ENCODE measurements around the gene DDAH1. TPM values are rescaled to one million over a fixed set of nuclear protein-coding genes. Genes with fewer than 3 reads are reported as not detected.

The DDAH1 gene
- total RNA-seq, 1 donor from 2014 or later, result 10.8 TPM

- Mint-ChIP-seq H3K4me3 (ENCODE audit: unreplicated experiment) (no peak overlapping the region), H3K27me3 (ENCODE audit: unreplicated experiment) (no peaks in the 10 kb centered on the region), H3K9me3 (ENCODE audit: unreplicated experiment) (no peaks in the 10 kb centered on the region), H3K36me3 (ENCODE audit: low read depth, unreplicated experiment) (no peaks in the 10 kb centered on the region), H3K27ac (ENCODE audit: unreplicated experiment) (no peak overlapping the region), H3K4me1 (ENCODE audit: unreplicated experiment) (no peaks in the 10 kb centered on the region)
- TF ChIP-seq CTCF (IDR thresholded peaks at IDR 0.05; ENCODE audit: unreplicated experiment), result no peak
- DNase-seq (ENCODE audit: low spot score), result no peak
Observed at GRCh38 chr1:85438353-85438752, 26.6 kb downstream of the DDAH1 start.

DNA sequence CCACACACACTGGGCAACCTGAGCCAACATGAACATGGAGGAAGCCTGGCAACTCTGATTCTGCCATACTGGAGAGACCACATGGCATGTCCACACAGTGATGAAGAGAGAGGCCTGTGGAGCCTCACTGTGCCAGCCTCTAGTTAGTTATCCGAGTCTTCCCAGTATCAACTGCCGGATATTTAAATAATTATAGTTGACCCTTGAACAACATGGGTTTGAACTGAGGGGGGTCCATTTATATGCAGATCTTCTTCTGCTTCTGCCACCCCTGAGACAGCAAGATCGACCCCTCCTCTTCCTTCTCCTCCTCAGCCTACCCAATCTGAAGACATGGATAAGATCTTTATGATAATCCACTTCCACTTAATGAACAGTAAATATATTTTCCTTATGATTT lies 27.8 kb downstream of the DDAH1 start:
- H3K27me3 Mint-ChIP-seq (ENCODE audit: unreplicated experiment), result no peaks in the 10 kb centered on the region
- no peak for DNase-seq (ENCODE audit: low spot score)
- H3K4me1 Mint-ChIP-seq (ENCODE audit: unreplicated experiment), result no peaks in the 10 kb centered on the region
- H3K27ac Mint-ChIP-seq (ENCODE audit: unreplicated experiment), result no peak overlapping the region
- no peaks in the 10 kb centered on the region for H3K36me3 Mint-ChIP-seq (ENCODE audit: low read depth, unreplicated experiment)
- no peak overlapping the region for H3K4me3 Mint-ChIP-seq (ENCODE audit: unreplicated experiment)
- no peak for TF ChIP-seq CTCF (IDR thresholded peaks at IDR 0.05; ENCODE audit: unreplicated experiment)
- no peaks in the 10 kb centered on the region for H3K9me3 Mint-ChIP-seq (ENCODE audit: unreplicated experiment)

DNA sequence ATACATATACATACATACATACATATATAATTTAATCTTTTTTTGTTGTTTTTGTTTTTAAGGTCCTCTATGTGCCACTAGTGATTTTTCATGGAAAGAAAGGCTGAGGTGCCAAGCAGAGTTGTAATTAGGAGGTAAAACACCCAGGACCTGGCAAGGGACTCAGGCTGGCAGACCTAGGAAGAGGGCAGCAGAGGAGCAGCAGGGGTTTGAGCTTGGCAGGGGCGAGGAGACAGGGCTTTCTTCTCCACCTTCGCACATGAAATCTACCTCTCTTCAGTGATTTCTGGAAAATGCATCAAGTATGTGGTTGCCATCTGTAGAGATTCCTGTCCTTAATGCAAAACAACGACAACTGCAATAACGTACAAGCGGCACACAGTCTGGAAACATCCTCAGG lies 31.9 kb downstream of the DDAH1 start:
- Mint-ChIP-seq H3K27me3 (ENCODE audit: unreplicated experiment) (no peaks in the 10 kb centered on the region), H3K36me3 (ENCODE audit: low read depth, unreplicated experiment) (no peaks in the 10 kb centered on the region), H3K27ac (ENCODE audit: unreplicated experiment) (no peak overlapping the region), H3K4me1 (ENCODE audit: unreplicated experiment) (peaks cover 2% of the 10 kb centered on the region), H3K9me3 (ENCODE audit: unreplicated experiment) (no peaks in the 10 kb centered on the region), H3K4me3 (ENCODE audit: unreplicated experiment) (no peak overlapping the region)
- no peak for DNase-seq (ENCODE audit: low spot score)
- TF ChIP-seq CTCF (IDR thresholded peaks at IDR 0.05; ENCODE audit: unreplicated experiment), result no peak

- no peak for TF ChIP-seq CTCF (IDR thresholded peaks at IDR 0.05; ENCODE audit: unreplicated experiment)
- no peak for DNase-seq (ENCODE audit: low spot score)
- H3K27me3 Mint-ChIP-seq (ENCODE audit: unreplicated experiment), result peaks cover 4% of the 10 kb centered on the region
- H3K36me3 Mint-ChIP-seq (ENCODE audit: low read depth, unreplicated experiment), result no peaks in the 10 kb centered on the region
- H3K4me3 Mint-ChIP-seq (ENCODE audit: unreplicated experiment), result no peak overlapping the region
- H3K9me3 Mint-ChIP-seq (ENCODE audit: unreplicated experiment), result no peaks in the 10 kb centered on the region
- H3K4me1 Mint-ChIP-seq (ENCODE audit: unreplicated experiment), result peaks cover 2% of the 10 kb centered on the region
- H3K27ac Mint-ChIP-seq (ENCODE audit: unreplicated experiment), result no peak overlapping the region
Observed at GRCh38 chr1:85428471-85429089, 36.4 kb downstream of the DDAH1 start.

DNA sequence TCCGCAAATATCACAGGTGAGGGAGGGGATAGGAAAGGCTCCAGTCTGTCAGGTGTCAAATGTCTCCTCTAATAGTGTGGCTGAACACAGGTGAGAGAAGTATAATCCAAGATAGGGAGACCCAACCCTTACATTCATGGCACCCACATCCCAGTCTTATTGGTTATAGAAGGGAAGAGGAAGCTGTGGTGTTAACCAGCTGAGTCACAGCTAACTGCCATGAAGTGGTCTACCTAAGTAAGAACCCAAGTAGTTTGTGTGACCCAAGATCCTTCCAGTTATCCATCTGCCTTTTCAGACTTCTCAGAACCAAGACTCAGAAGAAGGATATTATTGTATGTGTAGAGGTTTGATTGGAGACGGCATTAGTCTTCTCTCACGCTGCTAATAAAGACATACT lies 37.1 kb downstream of the DDAH1 start:
- Mint-ChIP-seq H3K27ac (ENCODE audit: unreplicated experiment) (no peak overlapping the region), H3K4me3 (ENCODE audit: unreplicated experiment) (no peak overlapping the region), H3K4me1 (ENCODE audit: unreplicated experiment) (peaks cover 2% of the 10 kb centered on the region), H3K27me3 (ENCODE audit: unreplicated experiment) (peaks cover 4% of the 10 kb centered on the region), H3K36me3 (ENCODE audit: low read depth, unreplicated experiment) (no peaks in the 10 kb centered on the region), H3K9me3 (ENCODE audit: unreplicated experiment) (no peaks in the 10 kb centered on the region)
- DNase-seq (ENCODE audit: low spot score), result no peak
- TF ChIP-seq CTCF (IDR thresholded peaks at IDR 0.05; ENCODE audit: unreplicated experiment), result no peak
